ENCODE measurements around the gene CASK. TPM values are rescaled to one million over a fixed set of nuclear protein-coding genes. Genes with fewer than 3 reads are reported as not detected.

The CASK gene
- total and polyA plus RNA-seq, 2 of the 13 experiments (the other 11 are each of a cell fraction or from before 2014, with no cell fraction given), result 14.5 to 16.0 TPM

- H2AFZ ChIP-seq (ENCODE audit: low read length), result no peak overlapping the region
- DNase-seq (ENCODE audit: low spot score) (no peak), ATAC-seq (no peak), FAIRE-seq (no peak)
- CTCF ChIA-PET (ENCODE audit: low intra/inter-chr PET ratio, low total read pairs), result no interaction called here
- no peak overlapping the region for H3K4me2 ChIP-seq (ENCODE audit: low read depth, low read length)
- in situ Hi-C loops (cut with HindIII; ENCODE audit: extremely low pct_ligation_motif_present, low pct_unique_long_range_greater_than_20kb), result no loop called here
- no peak overlapping the region for H3K27ac ChIP-seq (ENCODE audit: extremely low read length, insufficient read depth, low read length)
- H3K4me1 ChIP-seq (ENCODE audit: insufficient read depth, low read length), result no peaks in the 10 kb centered on the region
- H3K9ac ChIP-seq (ENCODE audit: insufficient read depth, low read depth, low read length), result no peak overlapping the region
- H3K79me2 ChIP-seq (ENCODE audit: insufficient read depth, low read length), result no peaks in the 10 kb centered on the region
- 94% methylated on average over 3 of the region's 3 CpGs for WGBS (ENCODE audit: low lambda C conversion rate)
- no peak overlapping the region for H3K4me3 ChIP-seq (replicated peaks in 1 of 3; ENCODE audit: insufficient read depth in 1 of 3, low read depth in 2 of 3, low read length in 3 of 3)
- no peaks in the 10 kb centered on the region for H3K27me3 ChIP-seq (ENCODE audit: control insufficient read depth in 1 of 2, insufficient read depth in 2 of 2, low read length in 2 of 2)
- no peaks in the 10 kb centered on the region for H3K36me3 ChIP-seq (replicated peaks in 1 of 2; ENCODE audit: control insufficient read depth in 1 of 2, insufficient read depth in 2 of 2, low read length in 2 of 2)
- TF ChIP-seq RFX3 (CRISPR knock-in tag; IDR thresholded peaks at IDR 0.05) (no peak), SMARCC2 (IDR thresholded peaks at IDR 0.05) (no peak), TCF7 (IDR thresholded peaks at IDR 0.05; ENCODE audit: low read depth) (no peak), AKNA (CRISPR knock-in tag; IDR thresholded peaks at IDR 0.05; ENCODE audit: borderline replicate concordance) (no peak), ZNF180 (CRISPR knock-in tag; IDR thresholded peaks at IDR 0.05; ENCODE audit: borderline replicate concordance, low read depth) (no peak), GMEB2 (CRISPR knock-in tag; IDR thresholded peaks at IDR 0.05; ENCODE audit: low read depth) (no peak), ZNF616 (CRISPR knock-in tag; IDR thresholded peaks at IDR 0.05; ENCODE audit: low read depth) (no peak), ZBTB14 (CRISPR knock-in tag; IDR thresholded peaks at IDR 0.05) (no peak), ZNF609 (CRISPR knock-in tag; IDR thresholded peaks at IDR 0.05; ENCODE audit: borderline replicate concordance) (no peak), ZNF75D (CRISPR knock-in tag; IDR thresholded peaks at IDR 0.05; ENCODE audit: borderline replicate concordance) (no peak), POLR2AphosphoS2 (IDR thresholded peaks at IDR 0.05; ENCODE audit: low read depth, low read length) (no peak)
- intact Hi-C loops (cut with micrococcal nuclease; ENCODE audit: unreplicated experiment), result no loop called here
- H4K20me1 ChIP-seq (ENCODE audit: insufficient read depth, low read length), result no peaks in the 10 kb centered on the region
- POLR2A ChIA-PET, result no interaction called here
- H3K9me3 ChIP-seq (ENCODE audit: low read length), result no peaks in the 10 kb centered on the region
- BruUV-seq (replicated peaks), result no TSS peak
Measured at GRCh38 chrX:41750716-41751115, 172.6 kb downstream of the CASK start.

Data from HepG2 (cell line).